Skin of body (tissue), 2 donors: ENCODE results near the gene DNAJB9. TPM values are rescaled to one million over a fixed set of nuclear protein-coding genes. Genes with fewer than 3 reads are reported as not detected.

Experiments
- DNase-seq: peaks from one replicate; lab custom pipeline; 2025; lab: John Stamatoyannopoulos, UW
- total RNA-seq: library from RNA; depleted of rRNA; stranded (reverse); fragments of >200 nt; gene quantifications from one replicate; pipeline ENCODE4 v1.2.3, GENCODE V29; 2014

The DNAJB9 gene
- total RNA-seq, 1 donor from 2014 or later: 25.9 TPM

DNA sequence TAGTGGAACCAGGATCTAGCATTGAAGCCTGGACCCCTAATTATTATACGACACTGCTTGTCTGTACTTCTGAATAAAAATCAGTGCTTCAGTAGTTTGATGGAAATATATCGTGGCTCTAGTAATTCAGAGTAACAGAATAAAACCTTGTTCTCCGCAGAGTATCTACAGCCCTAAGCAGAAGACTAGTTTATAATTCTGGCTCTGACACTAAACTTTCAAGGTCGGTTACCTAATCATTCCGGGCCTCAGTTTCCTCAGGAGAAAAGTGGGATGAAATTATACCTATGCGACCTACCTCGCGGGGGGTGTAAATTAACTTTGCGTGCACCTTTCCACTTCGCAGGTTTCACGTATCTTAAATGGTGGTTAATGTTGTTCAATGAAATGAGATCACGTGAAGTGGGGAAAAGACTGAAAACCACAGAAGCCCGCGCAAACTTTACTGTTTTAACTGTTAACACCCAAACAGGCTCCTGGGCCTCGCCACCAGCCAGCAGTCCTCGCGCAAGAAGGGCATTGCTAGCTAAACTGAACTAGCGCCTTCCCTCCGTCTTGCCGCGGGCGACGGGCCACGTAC, 783 bp upstream of the DNAJB9 start:
- DNase-seq: no peak

GRCh38 chr7:108570146-108570755, 577 bp downstream of the DNAJB9 start:
- DNase-seq: no peak

DNA sequence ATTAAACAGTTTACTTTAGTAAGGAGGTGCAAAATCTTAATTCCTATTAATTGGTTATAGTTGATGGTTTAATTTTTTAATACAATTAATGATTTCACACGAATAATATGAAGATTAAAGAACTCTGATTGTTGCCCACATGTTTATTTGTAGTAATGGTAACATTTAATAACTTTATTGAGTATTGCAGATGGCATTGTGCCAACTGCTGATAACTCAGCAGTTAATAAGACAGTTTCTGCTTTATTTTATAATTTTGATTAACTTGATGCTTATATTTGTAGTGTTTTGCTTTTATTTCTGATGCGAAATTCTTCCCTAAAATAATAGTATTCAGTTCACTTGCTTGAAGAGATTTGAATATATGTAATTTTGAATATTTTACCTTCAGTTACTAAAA, 2.8 kb downstream of the DNAJB9 start:
- DNase-seq: no peak

- DNase-seq: no peak
Measured at GRCh38 chr7:108575156-108575555, 5.5 kb downstream of the DNAJB9 start.

- DNase-seq: no peak
Measured at GRCh38 chr7:108576116-108576515, 6.4 kb downstream of the DNAJB9 start.

- DNase-seq: no peak
Measured at GRCh38 chr7:108578937-108579336, 9.3 kb downstream of the DNAJB9 start.

DNA sequence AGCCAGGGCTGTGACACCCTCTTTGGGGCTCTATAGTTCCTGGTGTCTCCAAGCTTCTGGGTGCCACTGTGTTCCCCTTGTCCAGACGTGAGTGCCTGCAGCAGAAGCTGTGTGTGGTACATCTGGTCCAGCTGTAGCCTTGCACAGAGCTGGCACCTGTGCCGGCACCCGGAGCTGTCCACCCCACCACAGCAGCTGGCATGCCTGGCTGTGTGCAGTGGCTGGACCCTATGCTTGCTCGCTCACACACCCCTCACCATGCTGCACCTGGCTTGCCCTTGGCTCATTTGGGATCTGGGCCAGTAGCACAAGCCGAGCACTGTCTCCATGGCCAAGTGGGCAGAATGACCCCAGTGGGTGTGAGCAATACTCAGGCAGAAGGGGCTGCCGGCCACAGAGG, 10.6 kb downstream of the DNAJB9 start:
- DNase-seq: no peak

DNA sequence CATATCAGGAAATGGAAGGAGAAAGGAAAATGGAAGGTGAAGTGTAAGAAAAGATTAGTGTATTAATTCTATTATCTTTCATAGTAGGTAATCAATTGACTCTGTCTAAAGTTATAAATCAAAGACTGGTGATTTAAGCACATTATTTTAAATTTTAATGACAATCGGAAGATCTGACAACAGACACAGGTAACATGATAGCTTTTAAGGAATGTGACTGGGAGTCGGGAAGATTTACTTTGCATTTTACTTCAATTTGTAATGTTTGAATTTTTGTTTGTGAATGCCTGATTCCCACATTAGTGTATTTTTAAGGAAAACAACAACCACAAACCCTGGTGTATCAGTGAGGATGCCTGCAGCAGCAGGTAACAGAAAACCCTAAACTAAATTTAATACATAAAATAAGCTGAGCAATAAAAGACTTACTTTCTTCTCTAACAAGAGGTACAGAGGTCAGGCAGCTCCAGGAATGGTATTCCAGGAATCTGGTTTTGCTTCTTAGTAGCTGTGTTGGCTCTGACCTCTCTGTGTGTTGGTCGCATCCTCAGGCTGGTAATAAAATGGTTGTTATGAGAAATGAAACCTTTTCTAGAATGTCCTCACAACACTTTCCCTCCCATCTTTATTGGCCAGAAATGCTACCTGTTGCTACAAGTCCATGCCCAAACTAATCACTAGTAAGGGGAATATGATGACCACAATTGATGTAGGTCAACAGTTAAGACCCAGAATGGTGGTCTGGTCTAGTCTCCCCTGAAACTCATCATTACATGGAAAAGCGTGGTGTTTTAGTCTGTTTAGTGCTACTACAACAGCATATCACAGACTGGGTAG, 12.2 kb downstream of the DNAJB9 start:
- no peak for DNase-seq

DNA sequence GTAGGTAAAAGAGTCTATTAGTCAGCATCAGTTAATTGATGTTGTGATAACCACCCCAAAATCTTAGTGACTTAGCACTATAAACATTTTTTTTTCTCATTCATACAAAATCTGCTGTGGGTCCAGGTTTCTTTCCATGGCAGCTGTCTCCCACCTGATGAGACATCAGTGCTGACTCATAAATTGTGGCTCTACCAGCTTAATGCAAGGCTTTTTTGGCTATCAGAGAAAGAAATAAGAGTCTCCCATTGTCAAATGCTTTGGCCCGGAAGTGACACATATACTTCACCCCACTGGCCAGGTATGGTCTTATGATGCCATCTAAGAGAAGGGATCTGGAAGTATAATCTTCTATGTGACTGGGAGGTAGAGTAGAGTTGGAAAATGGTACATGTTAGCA, 14.5 kb downstream of the DNAJB9 start:
- no peak for DNase-seq

- no peak for DNase-seq
Measured at GRCh38 chr7:108585843-108586242, 16.2 kb downstream of the DNAJB9 start.

DNA sequence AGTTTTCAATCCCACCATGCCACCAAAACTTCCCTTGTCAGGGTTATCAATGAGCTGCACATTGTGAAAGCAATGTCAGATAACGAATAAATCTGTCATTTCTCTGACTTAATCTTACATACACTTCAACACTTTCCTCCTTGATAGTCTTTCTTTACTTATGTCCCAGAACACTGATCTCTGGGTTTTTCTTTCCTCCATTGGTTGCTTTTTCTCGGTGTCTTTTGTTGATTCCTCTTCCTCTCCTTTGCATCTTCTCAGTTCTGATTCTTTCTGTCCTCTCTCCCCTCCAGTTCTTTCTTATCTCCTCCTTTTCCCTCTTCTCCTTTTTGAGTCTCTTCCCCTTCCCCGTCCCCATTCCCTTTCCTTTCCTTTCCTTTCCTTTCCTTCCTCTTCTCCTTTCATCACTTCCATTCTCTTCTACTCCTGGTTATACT, 16.6 kb downstream of the DNAJB9 start:
- no peak for DNase-seq

DNA sequence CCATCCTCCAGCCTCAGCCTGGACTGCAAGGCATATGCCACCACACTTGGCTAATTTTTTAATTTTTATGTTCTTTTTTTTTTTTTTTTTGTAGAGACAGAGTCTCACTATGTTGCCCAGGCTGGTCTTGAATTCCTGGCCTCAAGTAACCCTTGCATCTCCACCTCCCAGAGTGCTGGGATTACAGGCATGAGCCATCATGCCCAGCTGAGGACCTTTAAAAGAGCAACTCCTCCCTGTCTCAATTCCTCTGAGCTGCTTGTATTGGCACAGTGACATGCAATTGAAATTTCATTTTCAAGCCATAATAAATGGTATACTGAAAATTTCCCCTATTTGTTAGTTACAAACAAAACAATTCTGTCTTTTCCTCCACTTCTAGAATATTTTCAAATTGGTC, 19.5 kb downstream of the DNAJB9 start:
- DNase-seq: no peak

GRCh38 chr7:108589874-108590273, 20.2 kb downstream of the DNAJB9 start:
- DNase-seq: no peak

DNA sequence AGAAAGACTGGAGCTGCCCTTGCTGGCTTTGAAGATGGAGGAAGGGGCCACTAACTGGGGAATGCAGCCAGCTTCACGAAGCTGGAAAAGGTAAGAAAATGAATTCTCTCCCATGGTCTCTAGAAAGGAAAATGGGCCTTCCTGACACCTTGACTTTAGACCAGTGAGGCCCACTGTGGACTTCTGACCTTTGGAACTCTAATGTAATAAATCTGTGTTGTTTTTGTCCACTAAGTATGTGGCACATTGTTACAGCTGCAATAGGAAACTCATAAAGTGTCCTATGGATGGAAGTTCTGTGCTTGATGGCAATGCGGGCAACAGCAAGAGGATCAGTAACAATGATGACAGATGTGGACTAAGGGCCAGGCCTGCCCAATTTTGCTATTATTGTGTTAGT, 20.9 kb downstream of the DNAJB9 start:
- no peak for DNase-seq

DNA sequence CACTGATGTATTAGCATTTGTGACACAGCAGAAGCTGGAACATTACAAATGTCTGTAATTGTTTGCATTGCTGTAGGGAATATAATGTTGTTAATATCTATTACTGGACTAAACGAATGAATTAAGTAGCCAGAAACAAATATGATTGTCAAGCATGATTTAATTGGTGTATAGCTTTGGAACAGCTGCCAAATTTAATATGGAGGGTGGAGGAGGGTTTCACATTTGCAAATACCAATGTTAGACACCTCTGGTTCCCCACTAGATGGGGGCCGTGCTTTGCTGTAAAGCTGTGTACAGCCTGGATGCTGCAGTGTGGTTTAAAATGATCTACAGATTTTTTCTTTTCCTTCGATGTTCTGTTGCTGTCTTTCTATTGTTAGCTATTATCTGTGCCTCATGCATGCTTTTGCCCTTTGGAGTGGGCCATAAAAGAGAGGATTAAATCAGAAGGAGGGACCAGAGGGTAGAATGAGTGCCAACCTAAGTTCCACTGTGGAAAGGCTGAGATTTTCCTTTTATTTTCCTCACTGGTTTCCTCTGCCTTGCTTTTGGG, 23.1 kb downstream of the DNAJB9 start:
- peak; percentile 0 for DNase-seq

DNA sequence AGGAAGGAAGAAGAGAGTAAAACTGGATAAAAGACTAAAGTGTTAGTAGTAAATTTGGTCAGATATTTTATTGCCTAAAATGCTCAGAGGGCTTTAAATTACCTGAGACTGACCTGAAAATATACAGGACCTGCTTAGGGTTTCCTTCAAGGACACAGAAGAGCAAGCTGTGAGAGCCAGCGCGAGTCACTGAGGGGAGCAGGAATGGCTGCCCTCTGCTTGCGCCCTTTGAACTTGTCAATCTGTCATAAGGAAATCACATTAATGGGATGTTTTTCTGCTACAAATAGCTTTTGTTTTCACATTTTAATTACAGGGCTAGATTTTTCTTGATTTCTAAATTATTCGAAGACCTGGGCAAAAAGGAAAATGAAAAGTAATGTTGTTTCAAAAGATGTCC, 26.9 kb downstream of the DNAJB9 start:
- DNase-seq: no peak

DNA sequence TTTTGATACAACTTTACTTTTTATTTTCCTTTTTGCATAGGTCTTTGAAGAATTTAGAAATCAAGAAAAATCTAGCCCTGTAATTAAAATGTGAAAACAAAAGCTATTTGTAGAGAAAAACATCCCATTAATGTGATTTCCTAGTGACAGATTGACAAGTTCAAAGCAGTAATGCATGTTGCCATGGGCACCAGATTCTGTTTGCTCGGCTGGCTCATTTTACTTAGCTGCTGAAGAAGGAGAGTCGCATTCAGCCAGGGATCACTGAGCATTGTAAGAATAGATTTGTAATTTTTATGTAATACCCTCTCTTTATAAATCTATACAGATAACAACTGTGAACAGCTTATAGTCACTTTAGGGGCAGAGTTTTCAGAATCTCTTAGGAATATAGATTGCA, 28.5 kb downstream of the DNAJB9 start:
- DNase-seq: no peak

DNA sequence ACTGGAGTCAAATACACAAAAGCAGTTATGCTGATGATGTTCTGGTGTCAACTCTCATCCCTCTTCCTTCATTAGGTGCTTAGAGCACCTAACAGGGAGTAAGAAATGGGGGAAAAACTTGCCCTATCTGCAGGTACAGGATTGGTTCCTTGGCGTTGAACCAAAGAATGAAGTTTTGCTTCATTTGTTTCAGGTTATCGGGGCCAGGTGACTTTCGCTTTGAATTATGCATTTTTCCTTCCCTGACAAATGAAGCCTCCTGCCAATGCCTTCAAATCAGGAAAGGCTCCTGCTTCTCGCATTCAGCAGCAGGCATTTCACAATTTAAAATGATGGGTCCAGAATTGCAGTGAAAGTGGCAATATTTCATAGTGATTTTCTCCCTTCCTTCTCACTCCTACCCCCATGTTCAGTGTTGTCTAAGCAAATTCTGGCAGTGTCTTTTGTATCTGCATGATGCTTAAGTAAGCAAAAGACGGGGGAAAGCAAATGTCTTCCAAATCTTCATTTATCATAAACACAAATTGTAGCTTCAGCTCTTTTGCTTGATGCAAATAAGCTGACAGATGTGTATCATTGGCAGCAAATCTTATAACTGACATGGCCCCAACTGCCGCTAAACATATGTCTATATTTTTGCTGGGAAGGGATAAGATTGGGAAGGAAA, 29.4 kb downstream of the DNAJB9 start:
- peak; percentile 22 for DNase-seq

DNA sequence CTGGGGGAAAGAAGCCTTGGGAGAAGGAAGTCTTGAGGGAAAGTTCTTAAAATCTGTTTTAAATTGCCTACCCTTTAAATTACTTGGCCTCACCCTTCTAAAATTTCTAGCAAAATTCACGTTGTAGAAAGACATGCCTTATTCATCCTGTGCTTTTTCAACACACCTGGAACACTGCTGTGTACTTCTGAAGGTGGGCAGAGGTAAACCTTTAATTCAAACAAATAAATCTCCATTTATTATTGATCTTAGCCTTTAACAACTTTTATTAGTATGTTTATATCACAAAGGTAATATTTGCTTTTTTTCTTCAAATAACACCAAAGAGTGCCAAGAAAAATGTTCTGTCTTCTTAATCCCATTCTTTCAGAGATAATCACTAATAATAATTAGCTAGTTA, 30.7 kb downstream of the DNAJB9 start:
- no peak for DNase-seq

DNA sequence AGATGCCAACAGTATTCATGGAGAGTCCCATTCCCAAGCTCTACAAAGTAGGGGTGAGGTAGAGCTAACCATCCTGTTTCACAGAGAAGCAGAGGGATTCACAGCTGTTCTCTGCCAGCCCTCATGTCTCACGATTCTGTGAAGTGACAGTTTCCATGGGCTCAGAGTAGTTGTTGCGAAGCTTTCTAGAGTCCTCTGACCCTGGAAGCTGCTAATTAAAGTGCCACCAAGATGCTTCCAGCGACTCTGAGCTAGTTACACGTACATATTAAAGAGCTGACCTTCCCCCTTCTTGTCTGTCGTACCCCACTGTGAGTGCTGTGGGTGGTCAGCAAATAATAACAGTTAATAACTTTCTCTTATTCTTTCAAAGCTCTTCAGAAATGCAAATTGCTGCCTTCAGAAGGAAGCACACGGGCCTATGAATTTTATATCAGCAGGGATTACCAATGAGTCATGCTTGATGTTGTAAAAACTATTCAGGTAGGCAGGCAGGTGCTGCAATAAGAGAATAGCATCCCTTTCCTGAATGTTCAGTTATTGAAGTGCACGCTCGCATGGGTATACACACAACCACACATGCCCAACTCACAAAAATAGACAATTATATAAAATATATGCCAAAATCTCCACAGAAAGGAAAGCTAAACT, 34.1 kb downstream of the DNAJB9 start:
- DNase-seq: no peak

DNA sequence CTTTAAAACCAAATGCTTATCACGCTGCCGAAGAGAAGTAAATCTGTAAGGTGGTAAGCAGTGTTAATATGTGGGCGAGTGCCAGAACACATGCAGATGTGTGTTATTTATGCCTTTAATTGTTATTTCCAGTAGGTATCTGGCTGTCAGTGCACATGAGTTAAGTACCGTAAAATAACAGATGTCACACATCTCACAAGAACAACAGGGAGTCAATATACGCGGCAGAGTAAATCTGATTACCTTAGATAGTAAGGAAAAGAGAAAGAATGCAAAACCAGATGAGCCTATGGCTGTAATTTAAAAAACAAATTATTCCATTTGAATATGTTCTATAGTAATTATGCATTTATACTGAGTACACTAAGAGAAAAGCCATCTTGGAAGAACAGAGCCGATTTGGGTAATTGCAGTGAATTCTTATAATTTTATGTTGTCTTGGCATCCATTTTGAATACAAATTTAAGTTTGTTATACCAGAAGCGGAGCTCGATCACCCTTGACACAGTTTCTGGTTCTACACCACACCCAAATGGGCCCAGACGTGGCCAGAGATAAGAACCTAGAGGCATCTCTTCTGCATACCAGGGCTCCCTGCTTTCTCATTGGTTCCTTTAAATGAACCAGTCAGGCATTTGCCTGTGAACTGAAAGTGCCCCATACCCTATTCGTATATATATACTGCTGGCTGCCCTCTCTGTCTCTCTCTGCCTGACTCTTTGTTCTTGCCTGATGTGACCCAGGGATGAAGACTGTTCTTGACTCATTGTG, 34.8 kb downstream of the DNAJB9 start:
- no peak for DNase-seq
